Hepatocyte (in vitro differentiated cells): ENCODE measurements around the gene AQP7. TPM values are rescaled to one million over a fixed set of nuclear protein-coding genes. Genes with fewer than 3 reads are reported as not detected.

Source experiments
- DNase-seq: peaks from one replicate; pipeline ENCODE4 v3.0.0-alpha.2; 2016; ENCODE audit warnings: low spot score
- H2AFZ ChIP-seq: fragments of 200-600 bp; sonication (generic); 2 replicates; pipeline ENCODE4 v1.6.0; 2016; ENCODE audit warnings: antibody characterized with exemption, mild to moderate bottlenecking
- H3K27ac ChIP-seq: fragments of 200-600 bp; sonication (generic); 2 replicates; pipeline ENCODE4 v1.5.1; 2016; ENCODE audit warnings: mild to moderate bottlenecking
- H3K27me3 ChIP-seq: fragments of 200-600 bp; sonication (generic); 2 replicates; pipeline ENCODE4 v1.6.1; 2016
- H3K36me3 ChIP-seq: fragments of 200-600 bp; sonication (generic); replicated peaks from 2 replicates; pipeline ENCODE4 v1.5.1; 2016; ENCODE audit warnings: low read depth; ENCODE audit not compliant: insufficient read depth
- H3K4me1 ChIP-seq: fragments of 200-600 bp; sonication (generic); 2 replicates; pipeline ENCODE4 v1.5.1; 2016; ENCODE audit warnings: mild to moderate bottlenecking, moderate library complexity; ENCODE audit not compliant: insufficient read depth
- H3K4me2 ChIP-seq: fragments of 200-600 bp; sonication (generic); 2 replicates; pipeline ENCODE4 v1.6.0; 2016
- H3K4me3 ChIP-seq: fragments of 200-600 bp; sonication (generic); 2 replicates; pipeline ENCODE4 v1.5.1; 2016; ENCODE audit warnings: mild to moderate bottlenecking
- H3K79me2 ChIP-seq: fragments of 200-600 bp; sonication (generic); 2 replicates; pipeline ENCODE4 v1.6.0; 2017; ENCODE audit warnings: mild to moderate bottlenecking
- H3K9me2 ChIP-seq: fragments of 200-600 bp; sonication (generic); replicated peaks from 2 replicates; pipeline ENCODE4 v1.6.0; 2017; ENCODE audit warnings: mild to moderate bottlenecking; ENCODE audit not compliant: insufficient read depth
- H3K9me3 ChIP-seq: fragments of 200-600 bp; sonication (generic); 2 replicates; pipeline ENCODE4 v1.5.1; 2016; ENCODE audit warnings: low read depth, mild to moderate bottlenecking
- H4K20me1 ChIP-seq: fragments of 200-600 bp; sonication (generic); 2 replicates; pipeline ENCODE4 v1.6.0; 2016; ENCODE audit warnings: mild to moderate bottlenecking; ENCODE audit not compliant: insufficient read depth, poor library complexity, severe bottlenecking
- CTCF ChIP-seq: fragments of 200-600 bp; sonication (generic); IDR thresholded peaks from 2 replicates; pipeline ENCODE4 v1.5.1; 2016; ENCODE audit warnings: antibody characterized with exemption, mild to moderate bottlenecking; ENCODE audit not compliant: poor library complexity
- EZH2 ChIP-seq: fragments of 200-600 bp; sonication (generic); IDR thresholded peaks from 2 replicates; pipeline ENCODE4 v1.6.1; 2016; ENCODE audit warnings: antibody characterized with exemption, mild to moderate bottlenecking, borderline replicate concordance
- EZH2phosphoT487 ChIP-seq: fragments of 200-600 bp; sonication (generic); IDR thresholded peaks from one replicate; pipeline ENCODE4 v1.6.1; 2018; ENCODE audit warnings: antibody characterized with exemption, mild to moderate bottlenecking, low read depth, moderate library complexity; ENCODE audit not compliant: unreplicated experiment, severe bottlenecking
- WGBS: methylation state at CpG from one replicate; pipeline ENCODE4 v1.1.6; 2016; ENCODE audit warnings: low lambda C conversion rate; ENCODE audit errors: missing lambda C conversion rate; 5-methylcytosine and 5-hydroxymethylcytosine counted together
- polyA plus RNA-seq: library from polyadenylated mRNA; unstranded; fragments of >200 nt; fragmentation: Nextera tagmentation; extraction: Ambion mirVana; gene quantifications from 2 replicates; pipeline ENCODE4 v1.2.1, GENCODE V29; 2016
- total RNA-seq: library from RNA; depleted of rRNA; stranded (reverse); fragments of >200 nt; gene quantifications from 2 replicates; pipeline ENCODE4 v1.2.3, GENCODE V29; 2014

AQP7 gene
- total and polyA plus RNA-seq, 2 experiments from 2014 or later, result 11.2 to 16.6 TPM

GRCh38 chr9:33419708-33420303 lies 17.4 kb upstream of the AQP7 start:
- DNase-seq, result no peak
- H3K9me2 ChIP-seq, result no peaks in the 10 kb centered on the region
- H3K36me3 ChIP-seq, result no peaks in the 10 kb centered on the region
- H3K9me3 ChIP-seq, result no peaks in the 10 kb centered on the region
- no peak for TF ChIP-seq EZH2phosphoT487
- TF ChIP-seq CTCF, result no peak
- TF ChIP-seq EZH2, result no peak
- no peak overlapping the region for H3K27ac ChIP-seq
- peaks cover 16% of the 10 kb centered on the region for H3K4me1 ChIP-seq
- H3K4me2 ChIP-seq, result no peak overlapping the region
- H4K20me1 ChIP-seq, result no peaks in the 10 kb centered on the region
- 74% methylated on average over 10 of the region's 10 CpGs for WGBS
- H2AFZ ChIP-seq, result no peak overlapping the region
- no peaks in the 10 kb centered on the region for H3K79me2 ChIP-seq
- no peaks in the 10 kb centered on the region for H3K27me3 ChIP-seq
- H3K4me3 ChIP-seq, result no peak overlapping the region

GRCh38 chr9:33418090-33418489 lies 15.7 kb upstream of the AQP7 start:
- 95% methylated on average over 8 of the region's 8 CpGs for WGBS
- Histone ChIP-seq H3K4me2 (no peak overlapping the region), H3K27me3 (no peaks in the 10 kb centered on the region), H3K27ac (no peak overlapping the region), H3K79me2 (no peaks in the 10 kb centered on the region), H3K9me3 (no peaks in the 10 kb centered on the region), H2AFZ (no peak overlapping the region), H4K20me1 (no peaks in the 10 kb centered on the region), H3K9me2 (no peaks in the 10 kb centered on the region), H3K4me3 (no peak overlapping the region), H3K4me1 (peaks cover 24% of the 10 kb centered on the region), H3K36me3 (no peaks in the 10 kb centered on the region)
- TF ChIP-seq EZH2, result no peak
- TF ChIP-seq CTCF, result no peak
- TF ChIP-seq EZH2phosphoT487, result no peak
- no peak for DNase-seq

- Histone ChIP-seq H4K20me1 (no peaks in the 10 kb centered on the region), H3K4me3 (no peak overlapping the region), H3K9me2 (no peaks in the 10 kb centered on the region), H3K9me3 (no peaks in the 10 kb centered on the region), H3K27me3 (no peaks in the 10 kb centered on the region), H3K27ac (no peak overlapping the region), H3K79me2 (no peaks in the 10 kb centered on the region), H2AFZ (no peak overlapping the region), H3K36me3 (no peaks in the 10 kb centered on the region), H3K4me1 (peaks cover 24% of the 10 kb centered on the region), H3K4me2 (no peak overlapping the region)
- TF ChIP-seq EZH2phosphoT487 (no peak), EZH2 (no peak), CTCF (no peak)
- no peak for DNase-seq
- 72% methylated on average over 5 of the region's 5 CpGs for WGBS
Observed at GRCh38 chr9:33416996-33417395, 14.6 kb upstream of the AQP7 start.
